Ishikawa (cell line): ENCODE measurements around the gene GPR150.

ENCODE experiments used
- CEBPB ChIP-seq: IDR thresholded peaks from 2 replicates; pipeline ENCODE4 v1.6.1; 2012
- CREB1 ChIP-seq: IDR thresholded peaks from 2 replicates; pipeline ENCODE4 v1.6.1; 2012; ENCODE audit warnings: low read depth
- EGR1 ChIP-seq: IDR thresholded peaks from 2 replicates; pipeline ENCODE4 v1.6.1; 2012
- EP300 ChIP-seq: IDR thresholded peaks from 2 replicates; pipeline ENCODE4 v1.6.1; 2012; ENCODE audit warnings: borderline replicate concordance
- FOXM1 ChIP-seq: IDR thresholded peaks from 2 replicates; pipeline ENCODE4 v1.6.1; 2012; ENCODE audit warnings: low read depth, borderline replicate concordance
- MAX ChIP-seq: IDR thresholded peaks from 2 replicates; pipeline ENCODE4 v1.6.1; 2012
- NFIC ChIP-seq: IDR thresholded peaks from 2 replicates; pipeline ENCODE4 v1.6.1; 2012
- RAD21 ChIP-seq: IDR thresholded peaks from 2 replicates; pipeline ENCODE4 v1.6.1; 2012; ENCODE audit warnings: low read depth
- TAF1 ChIP-seq: IDR thresholded peaks from 2 replicates; pipeline ENCODE4 v1.6.1; 2012; ENCODE audit warnings: low read depth, mild to moderate bottlenecking
- TCF12 ChIP-seq: IDR thresholded peaks from 2 replicates; pipeline ENCODE4 v1.6.1; 2012; ENCODE audit warnings: low read depth
- YY1 ChIP-seq: IDR thresholded peaks from 2 replicates; pipeline ENCODE4 v1.6.1; 2012; ENCODE audit warnings: low read depth
- ZBTB7A ChIP-seq: IDR thresholded peaks from 2 replicates; pipeline ENCODE4 v1.6.1; 2012; ENCODE audit warnings: low read depth
- TF ChIP-seq, protein P1 (sequence below): IDR thresholded peaks from 2 replicates; pipeline ENCODE4 v1.6.1; 2012
- TF ChIP-seq, protein P2 (sequence below): IDR thresholded peaks from 2 replicates; pipeline ENCODE4 v1.6.1; 2012; ENCODE audit warnings: low read depth, mild to moderate bottlenecking

GRCh38 chr5:95638632-95639031, 18.7 kb downstream of the GPR150 start:
- TF ChIP-seq, protein P1, sequence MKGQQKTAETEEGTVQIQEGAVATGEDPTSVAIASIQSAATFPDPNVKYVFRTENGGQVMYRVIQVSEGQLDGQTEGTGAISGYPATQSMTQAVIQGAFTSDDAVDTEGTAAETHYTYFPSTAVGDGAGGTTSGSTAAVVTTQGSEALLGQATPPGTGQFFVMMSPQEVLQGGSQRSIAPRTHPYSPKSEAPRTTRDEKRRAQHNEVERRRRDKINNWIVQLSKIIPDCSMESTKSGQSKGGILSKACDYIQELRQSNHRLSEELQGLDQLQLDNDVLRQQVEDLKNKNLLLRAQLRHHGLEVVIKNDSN: no peak
- TF ChIP-seq NFIC (no peak), FOXM1 (no peak), RAD21 (no peak), YY1 (no peak), TAF1 (no peak), ZBTB7A (no peak), TCF12 (no peak), MAX (no peak), EP300 (no peak), CREB1 (no peak), EGR1 (no peak), CEBPB (no peak)
- TF ChIP-seq, protein P2, sequence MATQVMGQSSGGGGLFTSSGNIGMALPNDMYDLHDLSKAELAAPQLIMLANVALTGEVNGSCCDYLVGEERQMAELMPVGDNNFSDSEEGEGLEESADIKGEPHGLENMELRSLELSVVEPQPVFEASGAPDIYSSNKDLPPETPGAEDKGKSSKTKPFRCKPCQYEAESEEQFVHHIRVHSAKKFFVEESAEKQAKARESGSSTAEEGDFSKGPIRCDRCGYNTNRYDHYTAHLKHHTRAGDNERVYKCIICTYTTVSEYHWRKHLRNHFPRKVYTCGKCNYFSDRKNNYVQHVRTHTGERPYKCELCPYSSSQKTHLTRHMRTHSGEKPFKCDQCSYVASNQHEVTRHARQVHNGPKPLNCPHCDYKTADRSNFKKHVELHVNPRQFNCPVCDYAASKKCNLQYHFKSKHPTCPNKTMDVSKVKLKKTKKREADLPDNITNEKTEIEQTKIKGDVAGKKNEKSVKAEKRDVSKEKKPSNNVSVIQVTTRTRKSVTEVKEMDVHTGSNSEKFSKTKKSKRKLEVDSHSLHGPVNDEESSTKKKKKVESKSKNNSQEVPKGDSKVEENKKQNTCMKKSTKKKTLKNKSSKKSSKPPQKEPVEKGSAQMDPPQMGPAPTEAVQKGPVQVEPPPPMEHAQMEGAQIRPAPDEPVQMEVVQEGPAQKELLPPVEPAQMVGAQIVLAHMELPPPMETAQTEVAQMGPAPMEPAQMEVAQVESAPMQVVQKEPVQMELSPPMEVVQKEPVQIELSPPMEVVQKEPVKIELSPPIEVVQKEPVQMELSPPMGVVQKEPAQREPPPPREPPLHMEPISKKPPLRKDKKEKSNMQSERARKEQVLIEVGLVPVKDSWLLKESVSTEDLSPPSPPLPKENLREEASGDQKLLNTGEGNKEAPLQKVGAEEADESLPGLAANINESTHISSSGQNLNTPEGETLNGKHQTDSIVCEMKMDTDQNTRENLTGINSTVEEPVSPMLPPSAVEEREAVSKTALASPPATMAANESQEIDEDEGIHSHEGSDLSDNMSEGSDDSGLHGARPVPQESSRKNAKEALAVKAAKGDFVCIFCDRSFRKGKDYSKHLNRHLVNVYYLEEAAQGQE: no peak
